ENCODE measurements around the gene ADAM19.
A peak's percentile ranks its signal among the peaks of the same experiment; 100 is the strongest.

Gene ADAM19, protein sequence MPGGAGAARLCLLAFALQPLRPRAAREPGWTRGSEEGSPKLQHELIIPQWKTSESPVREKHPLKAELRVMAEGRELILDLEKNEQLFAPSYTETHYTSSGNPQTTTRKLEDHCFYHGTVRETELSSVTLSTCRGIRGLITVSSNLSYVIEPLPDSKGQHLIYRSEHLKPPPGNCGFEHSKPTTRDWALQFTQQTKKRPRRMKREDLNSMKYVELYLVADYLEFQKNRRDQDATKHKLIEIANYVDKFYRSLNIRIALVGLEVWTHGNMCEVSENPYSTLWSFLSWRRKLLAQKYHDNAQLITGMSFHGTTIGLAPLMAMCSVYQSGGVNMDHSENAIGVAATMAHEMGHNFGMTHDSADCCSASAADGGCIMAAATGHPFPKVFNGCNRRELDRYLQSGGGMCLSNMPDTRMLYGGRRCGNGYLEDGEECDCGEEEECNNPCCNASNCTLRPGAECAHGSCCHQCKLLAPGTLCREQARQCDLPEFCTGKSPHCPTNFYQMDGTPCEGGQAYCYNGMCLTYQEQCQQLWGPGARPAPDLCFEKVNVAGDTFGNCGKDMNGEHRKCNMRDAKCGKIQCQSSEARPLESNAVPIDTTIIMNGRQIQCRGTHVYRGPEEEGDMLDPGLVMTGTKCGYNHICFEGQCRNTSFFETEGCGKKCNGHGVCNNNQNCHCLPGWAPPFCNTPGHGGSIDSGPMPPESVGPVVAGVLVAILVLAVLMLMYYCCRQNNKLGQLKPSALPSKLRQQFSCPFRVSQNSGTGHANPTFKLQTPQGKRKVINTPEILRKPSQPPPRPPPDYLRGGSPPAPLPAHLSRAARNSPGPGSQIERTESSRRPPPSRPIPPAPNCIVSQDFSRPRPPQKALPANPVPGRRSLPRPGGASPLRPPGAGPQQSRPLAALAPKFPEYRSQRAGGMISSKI

GRCh38 chr5:157575381-157576020, at the start of gene ADAM19:
Gene ADAM19, minus strand, starts transcription at chr5:157575775. Its CDS starts 79 bp downstream, at chr5:157575696.
- TF ChIP-seq Cebpa-rat (IDR thresholded peaks at IDR 0.05) = no peak
- H3K27me3 ChIP-seq = peaks cover 13 to 27% (median 18%) of the 10 kb centered on the region in 11 experiments
- peak within 1 kb of the TSS; percentile 82 to 99 (median 97) for H3K4me2 ChIP-seq
- H3K36me3 ChIP-seq = peaks cover 0 to 5% (median 0%) of the 10 kb centered on the region in 11 experiments; a peak in 1 of 22 replicates
- peak within 1 kb of the TSS in 10 of 11 experiments; percentile 34 to 80 (median 66); a peak in 20 of 22 replicates for H3K27ac ChIP-seq
- peak within 1 kb of the TSS; percentile 57 to 92 (median 80) for H3K4me3 ChIP-seq
- peak within 1 kb of the TSS; percentile 69 to 88 (median 76); a peak in 21 of 22 replicates for H3K9ac ChIP-seq
- no peaks in the 10 kb centered on the region for H3K9me3 ChIP-seq (replicated peaks in 1 of 11)
- peaks cover 0 to 33% (median 4%) of the 10 kb centered on the region in 11 experiments; a peak in 6 of 22 replicates for H4K20me1 ChIP-seq
- H3K4me1 ChIP-seq = peaks cover 32 to 56% (median 46%) of the 10 kb centered on the region in 10 experiments

DNA sequence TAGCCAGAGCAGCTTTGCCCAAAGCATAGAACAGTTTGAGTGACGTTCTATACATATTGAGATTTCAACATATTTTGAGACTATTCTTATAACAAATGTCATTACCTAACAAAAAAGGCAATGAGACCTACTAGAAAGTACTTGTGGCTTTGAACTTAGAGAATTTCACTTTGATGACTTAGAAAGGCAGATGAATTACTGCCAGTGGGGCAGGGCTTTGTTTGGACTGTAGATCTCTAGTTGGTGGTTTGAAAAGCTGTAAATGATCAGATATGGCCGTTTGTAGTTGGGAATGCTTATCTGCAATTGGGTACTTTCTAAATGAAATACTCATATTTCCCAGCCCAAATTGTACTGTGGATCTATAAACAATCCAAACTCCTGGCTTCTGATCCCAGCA, 48.6 kb upstream of the ADAM19 start:
- no peak overlapping the region for H3K9ac ChIP-seq
- peaks cover 5 to 24% (median 12%) of the 10 kb centered on the region in 11 experiments; a peak in 16 of 22 replicates for H3K9me3 ChIP-seq (replicated peaks in 1 of 11)
- no peaks in the 10 kb centered on the region for H4K20me1 ChIP-seq
- no peaks in the 10 kb centered on the region for H3K36me3 ChIP-seq
- no peak overlapping the region for H3K27ac ChIP-seq
- H3K4me2 ChIP-seq = no peak overlapping the region
- H3K4me1 ChIP-seq = no peaks in the 10 kb centered on the region
- H3K27me3 ChIP-seq = no peaks in the 10 kb centered on the region
- TF ChIP-seq Cebpa-rat (IDR thresholded peaks at IDR 0.05) = no peak
- H3K4me3 ChIP-seq = no peak overlapping the region

DNA sequence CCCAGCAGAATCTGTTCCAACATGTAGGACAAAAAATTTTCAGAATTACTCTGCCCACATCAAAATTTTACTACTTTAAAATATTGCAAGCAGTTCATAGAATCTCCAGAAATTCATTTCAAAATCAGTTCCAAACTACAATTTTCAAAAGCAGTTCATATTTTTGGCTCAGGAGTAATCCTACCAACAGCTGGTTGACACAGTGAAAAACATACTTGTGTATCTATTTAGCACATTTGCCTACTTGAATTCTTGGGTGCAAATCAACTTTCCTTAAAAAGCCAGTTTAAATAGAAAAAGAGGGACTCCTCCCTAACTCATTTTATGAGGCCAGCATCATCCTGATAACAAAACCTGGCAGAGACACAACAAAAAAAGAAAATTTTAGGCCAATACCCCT, 45.2 kb upstream of the ADAM19 start:
- Histone ChIP-seq H4K20me1 (no peaks in the 10 kb centered on the region), H3K4me2 (no peak overlapping the region), H3K9me3 (replicated peaks in 1 of 11) (peaks cover 5 to 36% (median 25%) of the 10 kb centered on the region in 11 experiments; a peak in 19 of 22 replicates), H3K4me1 (no peaks in the 10 kb centered on the region), H3K27ac (no peak overlapping the region), H3K9ac (no peak overlapping the region), H3K36me3 (no peaks in the 10 kb centered on the region), H3K27me3 (no peaks in the 10 kb centered on the region), H3K4me3 (no peak overlapping the region)
- no peak for TF ChIP-seq Cebpa-rat (IDR thresholded peaks at IDR 0.05)

DNA sequence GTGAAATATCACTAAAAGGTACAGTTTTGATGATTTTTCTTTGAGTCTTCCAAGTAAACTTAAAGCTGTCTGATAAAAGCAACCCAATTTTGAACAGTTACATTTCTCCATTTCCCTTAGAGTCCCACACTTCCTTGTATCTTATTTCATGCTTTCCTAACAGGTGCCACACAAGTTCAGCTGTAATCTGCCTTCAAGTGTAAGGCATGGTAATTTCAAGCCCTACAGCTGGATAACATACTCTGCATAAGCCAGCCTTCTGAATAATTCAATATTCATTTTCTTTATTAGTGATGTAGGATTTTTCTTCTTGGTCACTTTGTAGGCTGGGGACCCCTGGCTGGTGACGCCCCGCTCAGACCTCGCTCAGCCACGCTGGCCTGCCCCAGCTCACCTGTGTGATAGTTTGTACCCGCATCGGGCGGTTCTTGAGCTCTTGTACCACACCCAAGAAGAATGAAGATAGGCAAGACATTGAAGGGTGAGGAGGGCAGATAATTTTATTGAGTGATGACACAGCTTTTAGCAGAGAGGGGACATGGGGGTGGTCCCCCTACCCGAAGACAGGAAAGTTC, 42.7 kb upstream of the ADAM19 start:
- Histone ChIP-seq H3K4me2 (no peak overlapping the region), H3K9me3 (replicated peaks in 1 of 11) (peaks cover 5 to 36% (median 25%) of the 10 kb centered on the region in 11 experiments; a peak in 19 of 22 replicates), H3K4me1 (peaks cover 6 to 17% (median 11%) of the 10 kb centered on the region in 10 experiments; a peak in 18 of 20 replicates), H3K9ac (no peak overlapping the region), H4K20me1 (no peaks in the 10 kb centered on the region), H3K36me3 (no peaks in the 10 kb centered on the region), H3K27me3 (no peaks in the 10 kb centered on the region), H3K27ac (no peak overlapping the region), H3K4me3 (no peak overlapping the region)
- no peak for TF ChIP-seq Cebpa-rat (IDR thresholded peaks at IDR 0.05)

DNA sequence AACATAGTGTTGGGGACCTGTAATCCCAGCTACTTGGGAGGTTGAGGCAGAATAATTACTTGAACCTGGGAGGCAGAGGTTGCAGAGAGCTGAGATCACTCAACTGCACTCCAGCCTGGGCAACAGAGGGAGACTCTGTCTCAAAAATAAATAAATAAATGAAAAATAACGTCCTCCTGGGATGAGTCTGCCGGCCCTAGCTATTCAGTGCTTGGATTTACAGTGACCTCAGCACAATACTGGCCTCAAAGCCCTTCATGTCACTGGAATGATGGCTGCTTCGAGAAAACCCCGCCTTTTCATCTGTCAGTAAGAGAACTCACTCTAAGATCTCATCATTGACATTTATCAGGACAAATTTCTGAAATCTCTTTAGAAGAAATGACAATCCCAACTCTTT, 41.2 kb upstream of the ADAM19 start:
- no peak for TF ChIP-seq Cebpa-rat (IDR thresholded peaks at IDR 0.05)
- H3K9me3 ChIP-seq (replicated peaks in 1 of 11) = peaks cover 0 to 32% (median 18%) of the 10 kb centered on the region in 11 experiments; a peak in 16 of 22 replicates

GRCh38 chr5:157613385-157614245, 38.0 kb upstream of the ADAM19 start:
- TF ChIP-seq Cebpa-rat (IDR thresholded peaks at IDR 0.05) = peak in 8 of 11 experiments; percentile 10 to 75 (median 54); a peak in 10 of 22 replicates
- H3K36me3 ChIP-seq = 0 out of 22 replicates have a peak, but pooled peaks cover 0 to 11% (median 0%) of the 10 kb centered on the region in 11 experiments
- peak overlapping the region; percentile 34 to 80 (median 66); a peak in 21 of 22 replicates for H3K4me2 ChIP-seq

More for the DNA sequence above, 41.2 kb upstream of the ADAM19 start:
- no peaks in the 10 kb centered on the region for H4K20me1 ChIP-seq
- no peak overlapping the region for H3K4me3 ChIP-seq
- H3K27me3 ChIP-seq = no peaks in the 10 kb centered on the region
- H3K36me3 ChIP-seq = no peaks in the 10 kb centered on the region
- no peak overlapping the region for H3K27ac ChIP-seq
- no peak overlapping the region for H3K4me2 ChIP-seq
- H3K4me1 ChIP-seq = peaks cover 7 to 32% (median 26%) of the 10 kb centered on the region in 10 experiments; a peak in 18 of 20 replicates
- no peak overlapping the region for H3K9ac ChIP-seq

GRCh38 chr5:157612581-157612980, 37.0 kb upstream of the ADAM19 start:
- H3K4me3 ChIP-seq = no peak overlapping the region
- peaks cover 0 to 27% (median 23%) of the 10 kb centered on the region in 11 experiments; a peak in 18 of 22 replicates for H3K9me3 ChIP-seq (replicated peaks in 1 of 11)
- peak overlapping the region in 9 of 11 experiments; percentile 45 to 77 (median 66); a peak in 15 of 22 replicates for H3K27ac ChIP-seq
- peaks cover 26 to 58% (median 54%) of the 10 kb centered on the region in 10 experiments for H3K4me1 ChIP-seq
- no peaks in the 10 kb centered on the region for H4K20me1 ChIP-seq
- no peak overlapping the region for H3K9ac ChIP-seq
- no peaks in the 10 kb centered on the region for H3K27me3 ChIP-seq
- TF ChIP-seq Cebpa-rat (IDR thresholded peaks at IDR 0.05) = no peak
- H3K4me2 ChIP-seq = peak overlapping the region in 8 of 11 experiments; percentile 53 to 80 (median 68); a peak in 15 of 22 replicates
- 0 out of 22 replicates have a peak, but pooled peaks cover 0 to 11% (median 0%) of the 10 kb centered on the region in 11 experiments for H3K36me3 ChIP-seq

More at GRCh38 chr5:157613385-157614245, 38.0 kb upstream of the ADAM19 start:
- no peaks in the 10 kb centered on the region for H3K27me3 ChIP-seq
- peak overlapping the region in 9 of 11 experiments; percentile 45 to 77 (median 66); a peak in 18 of 22 replicates for H3K27ac ChIP-seq
- H3K4me1 ChIP-seq = peaks cover 16 to 47% (median 43%) of the 10 kb centered on the region in 10 experiments
- H3K4me3 ChIP-seq = no peak overlapping the region
- no peaks in the 10 kb centered on the region for H4K20me1 ChIP-seq
- H3K9ac ChIP-seq = peak overlapping the region in 6 of 11 experiments; percentile 6 to 58 (median 41); a peak in 9 of 22 replicates
- peaks cover 0 to 37% (median 25%) of the 10 kb centered on the region in 11 experiments; a peak in 18 of 22 replicates for H3K9me3 ChIP-seq (replicated peaks in 1 of 11)
